KMS-11 (cell line): ENCODE measurements around the gene DCBLD2.
"Not testable (repeated sequence)": the region's sequence is repeated elsewhere in the genome, so short reads cannot be mapped to it uniquely, and the experiment has no call there.

ENCODE experiments used
- H2AFZ ChIP-seq: fragments of 200-600 bp; sonication (generic); 2 replicates; pipeline ENCODE4 v1.6.1; 2016; ENCODE audit warnings: antibody characterized with exemption, mixed run types, low read depth
- H3K27ac ChIP-seq: fragments of 200-600 bp; sonication (generic); 2 replicates; pipeline ENCODE4 v1.6.1; 2016; ENCODE audit warnings: mild to moderate bottlenecking, mixed run types
- H3K27me3 ChIP-seq: fragments of 200-600 bp; sonication (generic); 2 replicates; pipeline ENCODE4 v1.6.1; 2017; ENCODE audit warnings: mild to moderate bottlenecking, low read depth, mixed run types, moderate library complexity; ENCODE audit not compliant: insufficient read depth
- H3K36me3 ChIP-seq: fragments of 200-600 bp; sonication (generic); 2 replicates; pipeline ENCODE4 v1.6.1; 2017; ENCODE audit warnings: mild to moderate bottlenecking, mixed run types; ENCODE audit not compliant: insufficient read depth
- H3K4me1 ChIP-seq: fragments of 200-600 bp; sonication (generic); 2 replicates; pipeline ENCODE4 v1.6.1; 2016; ENCODE audit warnings: mild to moderate bottlenecking, low read depth, mixed run types; ENCODE audit not compliant: poor library complexity, severe bottlenecking
- H3K4me2 ChIP-seq: fragments of 200-600 bp; sonication (generic); 2 replicates; pipeline ENCODE4 v1.7.0; 2016; ENCODE audit warnings: mild to moderate bottlenecking, mixed run types
- H3K4me3 ChIP-seq: fragments of 200-600 bp; sonication (generic); IDR thresholded peaks from 2 replicates; pipeline ENCODE4 v1.6.1; 2017; ENCODE audit warnings: low read depth, low read length, mixed read lengths; ENCODE audit not compliant: insufficient read depth
- H3K79me2 ChIP-seq: fragments of 200-600 bp; sonication (generic); 2 replicates; pipeline ENCODE4 v1.6.1; 2016; ENCODE audit warnings: low read depth, mixed run types; ENCODE audit not compliant: insufficient read depth
- H3K9ac ChIP-seq: fragments of 200-600 bp; sonication (generic); 2 replicates; pipeline ENCODE4 v1.6.1; 2016; ENCODE audit warnings: mild to moderate bottlenecking, mixed run types
- H4K20me1 ChIP-seq: fragments of 200-600 bp; sonication (generic); 2 replicates; pipeline ENCODE4 v1.6.1; 2016; ENCODE audit warnings: mild to moderate bottlenecking, mixed run types; ENCODE audit not compliant: insufficient read depth
- TF ChIP-seq, protein P1 (sequence below): fragments of 200-600 bp; sonication (generic); conservative IDR thresholded peaks from 2 replicates; pipeline ENCODE4 v1.6.1; 2017; ENCODE audit warnings: low read depth, mild to moderate bottlenecking, antibody characterized with exemption, low read length, moderate library complexity, mixed read lengths

DCBLD2 gene

DNA sequence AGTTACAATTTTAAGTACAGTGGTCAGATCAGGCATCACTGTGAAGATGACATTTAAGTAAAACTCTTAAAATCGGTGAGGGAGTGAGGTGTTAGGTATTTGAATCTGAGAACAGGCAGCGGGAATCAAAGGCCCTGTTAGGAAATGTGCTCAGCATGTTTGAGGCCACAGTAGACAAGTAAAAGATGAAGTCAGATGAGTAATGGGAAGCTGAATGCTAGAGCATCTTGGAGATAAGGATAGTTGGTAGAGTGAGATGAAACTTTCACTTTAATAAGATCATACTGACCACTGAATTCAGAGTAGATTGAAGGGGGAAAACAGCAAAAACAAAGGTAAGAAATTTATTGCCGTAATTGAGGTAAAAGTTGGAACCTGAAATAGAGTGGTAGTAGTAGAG lies 61.6 kb downstream of the DCBLD2 start:
- Histone ChIP-seq H3K4me2 (no peak overlapping the region), H3K27ac (no peak overlapping the region), H3K36me3 (no peaks in the 10 kb centered on the region)

DNA sequence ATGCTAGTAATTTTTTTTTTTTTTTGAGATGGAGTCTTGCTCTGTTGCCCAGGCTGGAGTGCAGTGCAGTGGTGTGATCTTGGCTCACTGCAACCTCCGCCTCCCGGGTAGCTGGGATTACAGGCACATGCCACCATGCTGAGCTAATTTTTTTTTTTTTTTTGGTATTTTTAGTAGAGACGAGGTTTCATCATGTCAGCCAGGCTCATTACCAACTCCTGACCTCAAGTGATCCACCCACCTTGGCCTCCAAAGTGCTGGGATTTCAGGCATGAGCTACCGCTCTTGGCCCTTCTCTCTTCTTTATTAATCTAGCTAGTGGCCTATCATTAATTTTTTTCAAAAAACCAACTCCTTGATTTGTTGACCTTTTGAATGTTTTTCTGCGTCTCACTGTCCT lies 70.4 kb downstream of the DCBLD2 start:
- not testable (repeated sequence) for H3K79me2 ChIP-seq, H4K20me1 ChIP-seq, H3K36me3 ChIP-seq, H3K4me3 ChIP-seq, H3K27me3 ChIP-seq, H3K4me2 ChIP-seq, H3K27ac ChIP-seq, H3K9ac ChIP-seq, H2AFZ ChIP-seq
- H3K4me1 ChIP-seq = peaks cover 15% of the 10 kb centered on the region

More for the DNA sequence above, 61.6 kb downstream of the DCBLD2 start:
- Histone ChIP-seq H3K79me2 (no peaks in the 10 kb centered on the region), H2AFZ (no peak overlapping the region), H3K27me3 (no peaks in the 10 kb centered on the region), H3K4me3 (no peak overlapping the region), H4K20me1 (no peaks in the 10 kb centered on the region), H3K9ac (no peak overlapping the region), H3K4me1 (no peaks in the 10 kb centered on the region)
- TF ChIP-seq, protein P1, sequence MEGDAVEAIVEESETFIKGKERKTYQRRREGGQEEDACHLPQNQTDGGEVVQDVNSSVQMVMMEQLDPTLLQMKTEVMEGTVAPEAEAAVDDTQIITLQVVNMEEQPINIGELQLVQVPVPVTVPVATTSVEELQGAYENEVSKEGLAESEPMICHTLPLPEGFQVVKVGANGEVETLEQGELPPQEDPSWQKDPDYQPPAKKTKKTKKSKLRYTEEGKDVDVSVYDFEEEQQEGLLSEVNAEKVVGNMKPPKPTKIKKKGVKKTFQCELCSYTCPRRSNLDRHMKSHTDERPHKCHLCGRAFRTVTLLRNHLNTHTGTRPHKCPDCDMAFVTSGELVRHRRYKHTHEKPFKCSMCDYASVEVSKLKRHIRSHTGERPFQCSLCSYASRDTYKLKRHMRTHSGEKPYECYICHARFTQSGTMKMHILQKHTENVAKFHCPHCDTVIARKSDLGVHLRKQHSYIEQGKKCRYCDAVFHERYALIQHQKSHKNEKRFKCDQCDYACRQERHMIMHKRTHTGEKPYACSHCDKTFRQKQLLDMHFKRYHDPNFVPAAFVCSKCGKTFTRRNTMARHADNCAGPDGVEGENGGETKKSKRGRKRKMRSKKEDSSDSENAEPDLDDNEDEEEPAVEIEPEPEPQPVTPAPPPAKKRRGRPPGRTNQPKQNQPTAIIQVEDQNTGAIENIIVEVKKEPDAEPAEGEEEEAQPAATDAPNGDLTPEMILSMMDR = no peak

DNA sequence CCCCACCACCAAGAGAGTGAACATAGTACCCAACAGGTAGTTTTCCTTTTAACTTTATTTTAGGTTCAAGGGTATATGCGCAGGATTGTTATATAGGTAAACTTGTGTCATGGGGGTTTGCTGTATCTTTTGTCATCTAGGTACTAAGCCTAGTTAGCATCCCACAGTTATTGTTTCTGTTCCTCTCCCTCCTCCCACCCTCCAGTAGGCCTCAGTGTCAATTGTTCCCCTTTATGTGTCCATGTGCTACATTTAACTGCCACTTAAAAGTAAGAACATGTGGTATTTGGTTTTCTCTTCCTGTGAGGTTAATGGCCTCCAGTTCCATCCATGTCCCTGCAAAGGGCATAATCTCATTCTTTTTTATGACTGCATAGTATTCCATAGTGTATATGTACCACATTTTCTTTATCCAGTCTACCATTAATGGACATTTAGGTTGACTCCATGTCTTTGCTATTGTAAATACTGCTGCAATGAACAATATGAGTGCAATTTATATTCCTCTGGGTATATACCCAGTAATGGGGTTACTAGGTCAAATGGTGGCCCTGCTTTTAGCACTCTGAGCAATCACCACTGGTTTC lies 72.2 kb downstream of the DCBLD2 start:
- no peak overlapping the region for H2AFZ ChIP-seq
- no peak overlapping the region for H3K9ac ChIP-seq
- H3K4me1 ChIP-seq = peaks cover 15% of the 10 kb centered on the region
- H4K20me1 ChIP-seq = no peaks in the 10 kb centered on the region
- H3K36me3 ChIP-seq = no peaks in the 10 kb centered on the region
- TF ChIP-seq, protein P1 = no peak
- H3K4me3 ChIP-seq = no peak overlapping the region
- H3K79me2 ChIP-seq = no peaks in the 10 kb centered on the region
- H3K27ac ChIP-seq = no peak overlapping the region
- no peak overlapping the region for H3K4me2 ChIP-seq
- no peaks in the 10 kb centered on the region for H3K27me3 ChIP-seq

DNA sequence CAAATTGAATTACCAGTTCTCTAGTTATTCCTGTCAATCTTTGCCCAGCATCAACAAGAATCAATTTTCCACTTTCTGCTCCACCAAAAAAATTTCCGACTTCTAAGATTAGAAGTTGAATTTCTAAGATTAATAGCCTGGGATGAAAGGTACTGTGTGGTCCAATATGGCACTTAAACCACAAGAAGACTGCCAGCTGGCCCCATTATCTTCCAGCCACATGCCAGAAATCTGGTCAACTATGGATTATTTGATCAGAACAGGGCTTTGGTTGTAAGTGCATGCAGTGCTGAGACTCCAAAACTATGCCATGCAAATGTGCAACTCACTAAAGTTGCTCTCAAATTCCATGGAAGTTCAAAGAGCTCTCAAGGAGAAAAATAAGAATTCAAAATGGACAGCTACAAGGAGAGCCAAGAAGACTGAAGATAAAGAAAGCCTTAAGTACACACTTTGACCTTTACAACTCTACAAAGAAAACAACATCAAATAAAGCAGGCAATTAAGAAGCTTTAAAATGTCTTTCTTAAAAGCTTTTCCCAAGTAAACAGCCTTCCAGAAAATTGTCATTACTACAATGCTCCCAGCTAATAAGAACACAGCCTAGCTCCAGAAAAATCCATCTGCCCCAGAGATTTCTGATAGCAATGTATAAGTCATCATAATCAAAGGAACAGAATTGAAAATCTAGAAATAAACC lies 74.1 kb downstream of the DCBLD2 start:
- Histone ChIP-seq H3K9ac (no peak overlapping the region), H3K27me3 (no peaks in the 10 kb centered on the region), H3K27ac (no peak overlapping the region), H3K79me2 (no peaks in the 10 kb centered on the region), H3K36me3 (no peaks in the 10 kb centered on the region), H2AFZ (no peak overlapping the region), H4K20me1 (no peaks in the 10 kb centered on the region), H3K4me3 (no peak overlapping the region), H3K4me2 (no peak overlapping the region), H3K4me1 (peaks cover 11% of the 10 kb centered on the region)
- TF ChIP-seq, protein P1 = no peak

DNA sequence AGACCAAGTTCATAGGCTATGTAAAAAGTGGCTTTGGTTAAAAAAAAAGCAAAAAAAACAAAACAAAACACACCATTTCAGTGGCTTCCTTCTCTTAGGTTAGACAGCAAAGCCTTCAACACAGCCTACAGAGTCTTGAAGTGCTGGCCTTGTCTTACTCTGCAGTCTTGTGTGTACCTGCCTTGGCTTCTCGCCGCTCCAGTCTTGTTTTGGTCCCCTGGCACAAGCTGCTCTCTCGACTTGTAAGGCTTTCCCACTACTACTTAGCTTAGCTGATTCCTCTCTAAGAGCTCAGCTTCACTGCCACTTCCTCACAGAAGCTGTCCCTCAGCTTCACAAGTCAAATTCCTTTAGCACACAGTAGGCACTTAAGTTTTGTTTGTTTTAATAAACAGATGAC lies 75.4 kb downstream of the DCBLD2 start:
- Histone ChIP-seq H3K79me2 (no peaks in the 10 kb centered on the region), H4K20me1 (no peaks in the 10 kb centered on the region), H3K27me3 (no peaks in the 10 kb centered on the region), H3K4me2 (no peak overlapping the region), H3K27ac (no peak overlapping the region), H3K36me3 (no peaks in the 10 kb centered on the region), H3K4me3 (no peak overlapping the region), H3K9ac (no peak overlapping the region), H3K4me1 (no peaks in the 10 kb centered on the region), H2AFZ (no peak overlapping the region)
- TF ChIP-seq, protein P1 = no peak
